ENCODE measurements around the gene SPRY2. TPM values are rescaled to one million over a fixed set of nuclear protein-coding genes. Genes with fewer than 3 reads are reported as not detected.

SPRY2 gene
- total and polyA plus RNA-seq, 2 of the 13 experiments (the other 11 are each of a cell fraction or from before 2014, with no cell fraction given), result 7.4 to 25.1 TPM

DNA sequence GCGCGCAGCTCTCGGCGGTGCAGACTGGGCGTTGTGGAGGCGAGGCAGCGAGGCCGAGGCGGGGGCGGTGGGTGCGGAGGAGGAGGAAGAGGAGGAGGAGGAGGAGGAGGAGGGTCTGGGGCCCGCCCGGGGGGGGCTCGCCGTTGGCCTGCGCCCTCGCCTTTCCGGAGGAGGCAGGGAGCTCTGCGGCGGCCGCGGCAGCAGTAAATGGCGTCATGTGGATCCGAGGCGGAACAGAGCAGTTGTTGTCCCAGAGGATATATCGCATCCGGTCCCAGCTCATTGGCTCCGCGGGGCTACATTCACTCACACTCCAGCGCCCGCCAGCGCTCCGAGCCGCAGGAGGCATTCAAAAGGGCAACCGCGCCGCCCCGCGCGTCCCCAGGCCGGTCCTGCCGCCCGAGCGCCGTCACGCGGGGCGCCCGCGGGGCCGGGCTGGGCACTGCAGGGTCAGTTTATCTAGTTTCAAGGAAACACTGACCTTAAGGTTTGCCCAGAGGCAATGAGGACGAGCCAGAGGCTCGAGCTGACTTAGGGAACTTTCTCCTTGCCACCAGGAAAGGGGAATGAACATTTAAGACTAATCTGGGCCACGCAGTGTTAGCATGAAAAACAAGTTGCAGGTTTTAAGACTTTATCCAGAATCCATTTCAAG is at the start of gene SPRY2 (continued):
- TF ChIP-seq ZNF343 (CRISPR knock-in tag; IDR thresholded peaks at IDR 0.05), result no peak
- TF ChIP-seq POLR2AphosphoS5 (IDR thresholded peaks at IDR 0.05; ENCODE audit: low read depth, low read length), result peak; percentile 59; the same call in 1 of the 2 replicates
- TF ChIP-seq HOXA7 (CRISPR knock-in tag; IDR thresholded peaks at IDR 0.05), result no peak
- peak; percentile 84 for TF ChIP-seq ERF (CRISPR knock-in tag; IDR thresholded peaks at IDR 0.05)
- peak; percentile 43; the same call in 1 of the 2 replicates for TF ChIP-seq HES4 (CRISPR knock-in tag; IDR thresholded peaks at IDR 0.05; ENCODE audit: borderline replicate concordance)
- TF ChIP-seq NFE2 (CRISPR knock-in tag; IDR thresholded peaks at IDR 0.05), result no peak
- TF ChIP-seq EZH2 (conservative IDR thresholded peaks at IDR 0.05; ENCODE audit: low read depth, low read length), result no peak
- TF ChIP-seq HNRNPLL (IDR thresholded peaks at IDR 0.05; ENCODE audit: low read depth, low read length, poor library complexity, severe bottlenecking), result peak; percentile 85
- TF ChIP-seq, protein P1, sequence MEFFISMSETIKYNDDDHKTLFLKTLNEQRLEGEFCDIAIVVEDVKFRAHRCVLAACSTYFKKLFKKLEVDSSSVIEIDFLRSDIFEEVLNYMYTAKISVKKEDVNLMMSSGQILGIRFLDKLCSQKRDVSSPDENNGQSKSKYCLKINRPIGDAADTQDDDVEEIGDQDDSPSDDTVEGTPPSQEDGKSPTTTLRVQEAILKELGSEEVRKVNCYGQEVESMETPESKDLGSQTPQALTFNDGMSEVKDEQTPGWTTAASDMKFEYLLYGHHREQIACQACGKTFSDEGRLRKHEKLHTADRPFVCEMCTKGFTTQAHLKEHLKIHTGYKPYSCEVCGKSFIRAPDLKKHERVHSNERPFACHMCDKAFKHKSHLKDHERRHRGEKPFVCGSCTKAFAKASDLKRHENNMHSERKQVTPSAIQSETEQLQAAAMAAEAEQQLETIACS (CRISPR knock-in tag; IDR thresholded peaks at IDR 0.05), result 0 out of 2 replicates have a peak, but pooled peaks have one; percentile 36
- TF ChIP-seq, protein P2, sequence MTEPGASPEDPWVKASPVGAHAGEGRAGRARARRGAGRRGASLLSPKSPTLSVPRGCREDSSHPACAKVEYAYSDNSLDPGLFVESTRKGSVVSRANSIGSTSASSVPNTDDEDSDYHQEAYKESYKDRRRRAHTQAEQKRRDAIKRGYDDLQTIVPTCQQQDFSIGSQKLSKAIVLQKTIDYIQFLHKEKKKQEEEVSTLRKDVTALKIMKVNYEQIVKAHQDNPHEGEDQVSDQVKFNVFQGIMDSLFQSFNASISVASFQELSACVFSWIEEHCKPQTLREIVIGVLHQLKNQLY (CRISPR knock-in tag; IDR thresholded peaks at IDR 0.05), result no peak
- peak; percentile 86 for TF ChIP-seq POGZ (CRISPR knock-in tag; IDR thresholded peaks at IDR 0.05)
- TF ChIP-seq, protein P3, sequence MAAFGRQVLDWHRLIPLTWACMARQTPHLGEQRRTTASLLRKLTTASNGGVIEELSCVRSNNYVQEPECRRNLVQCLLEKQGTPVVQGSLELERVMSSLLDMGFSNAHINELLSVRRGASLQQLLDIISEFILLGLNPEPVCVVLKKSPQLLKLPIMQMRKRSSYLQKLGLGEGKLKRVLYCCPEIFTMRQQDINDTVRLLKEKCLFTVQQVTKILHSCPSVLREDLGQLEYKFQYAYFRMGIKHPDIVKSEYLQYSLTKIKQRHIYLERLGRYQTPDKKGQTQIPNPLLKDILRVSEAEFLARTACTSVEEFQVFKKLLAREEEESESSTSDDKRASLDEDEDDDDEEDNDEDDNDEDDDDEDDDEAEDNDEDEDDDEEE (CRISPR knock-in tag; IDR thresholded peaks at IDR 0.05), result peak; percentile 74; the same call in 1 of the 2 replicates
- TF ChIP-seq RARG (CRISPR knock-in tag; IDR thresholded peaks at IDR 0.05; ENCODE audit: low read depth), result no peak
- no peak for TF ChIP-seq MBNL3 (CRISPR knock-in tag; conservative IDR thresholded peaks at IDR 0.05)
- TF ChIP-seq, protein P4, sequence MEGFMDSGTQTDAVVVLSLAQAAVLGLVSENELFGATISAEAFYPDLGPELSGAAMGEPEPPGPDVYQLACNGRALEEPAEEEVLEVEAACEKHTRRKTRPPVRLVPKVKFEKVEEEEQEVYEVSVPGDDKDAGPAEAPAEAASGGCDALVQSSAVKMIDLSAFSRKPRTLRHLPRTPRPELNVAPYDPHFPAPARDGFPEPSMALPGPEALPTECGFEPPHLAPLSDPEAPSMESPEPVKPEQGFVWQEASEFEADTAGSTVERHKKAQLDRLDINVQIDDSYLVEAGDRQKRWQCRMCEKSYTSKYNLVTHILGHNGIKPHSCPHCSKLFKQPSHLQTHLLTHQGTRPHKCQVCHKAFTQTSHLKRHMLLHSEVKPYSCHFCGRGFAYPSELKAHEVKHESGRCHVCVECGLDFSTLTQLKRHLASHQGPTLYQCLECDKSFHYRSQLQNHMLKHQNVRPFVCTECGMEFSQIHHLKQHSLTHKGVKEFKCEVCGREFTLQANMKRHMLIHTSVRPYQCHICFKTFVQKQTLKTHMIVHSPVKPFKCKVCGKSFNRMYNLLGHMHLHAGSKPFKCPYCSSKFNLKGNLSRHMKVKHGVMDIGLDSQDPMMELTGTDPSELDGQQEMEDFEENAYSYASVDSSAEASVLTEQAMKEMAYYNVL (CRISPR knock-in tag; IDR thresholded peaks at IDR 0.05; ENCODE audit: borderline replicate concordance), result peak; percentile 46; the same call in 1 of the 2 replicates
- TF ChIP-seq TCF7 (IDR thresholded peaks at IDR 0.05; ENCODE audit: low read depth), result no peak
- no peak for TF ChIP-seq KLF15 (CRISPR knock-in tag; IDR thresholded peaks at IDR 0.05; ENCODE audit: borderline replicate concordance)
- TF ChIP-seq, protein P5, sequence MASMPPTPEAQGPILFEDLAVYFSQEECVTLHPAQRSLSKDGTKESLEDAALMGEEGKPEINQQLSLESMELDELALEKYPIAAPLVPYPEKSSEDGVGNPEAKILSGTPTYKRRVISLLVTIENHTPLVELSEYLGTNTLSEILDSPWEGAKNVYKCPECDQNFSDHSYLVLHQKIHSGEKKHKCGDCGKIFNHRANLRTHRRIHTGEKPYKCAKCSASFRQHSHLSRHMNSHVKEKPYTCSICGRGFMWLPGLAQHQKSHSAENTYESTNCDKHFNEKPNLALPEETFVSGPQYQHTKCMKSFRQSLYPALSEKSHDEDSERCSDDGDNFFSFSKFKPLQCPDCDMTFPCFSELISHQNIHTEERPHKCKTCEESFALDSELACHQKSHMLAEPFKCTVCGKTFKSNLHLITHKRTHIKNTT (CRISPR knock-in tag; IDR thresholded peaks at IDR 0.05), result no peak
- TF ChIP-seq THAP11 (CRISPR knock-in tag; IDR thresholded peaks at IDR 0.05), result peak; percentile 75
- no peak for TF ChIP-seq ZNF501 (CRISPR knock-in tag; IDR thresholded peaks at IDR 0.05)
- peak; percentile 61 for TF ChIP-seq SKI (IDR thresholded peaks at IDR 0.05; ENCODE audit: partially characterized antibody)
- no peak for TF ChIP-seq SSRP1 (CRISPR knock-in tag; IDR thresholded peaks at IDR 0.05)
- no peak for TF ChIP-seq ZNF605 (CRISPR knock-in tag; IDR thresholded peaks at IDR 0.05)
- TF ChIP-seq ZNF10 (CRISPR knock-in tag; IDR thresholded peaks at IDR 0.05; ENCODE audit: borderline replicate concordance, low read depth), result no peak

Measured in HepG2 (cell line).